ENCODE data around the gene MED13L.

MED13L gene

DNA sequence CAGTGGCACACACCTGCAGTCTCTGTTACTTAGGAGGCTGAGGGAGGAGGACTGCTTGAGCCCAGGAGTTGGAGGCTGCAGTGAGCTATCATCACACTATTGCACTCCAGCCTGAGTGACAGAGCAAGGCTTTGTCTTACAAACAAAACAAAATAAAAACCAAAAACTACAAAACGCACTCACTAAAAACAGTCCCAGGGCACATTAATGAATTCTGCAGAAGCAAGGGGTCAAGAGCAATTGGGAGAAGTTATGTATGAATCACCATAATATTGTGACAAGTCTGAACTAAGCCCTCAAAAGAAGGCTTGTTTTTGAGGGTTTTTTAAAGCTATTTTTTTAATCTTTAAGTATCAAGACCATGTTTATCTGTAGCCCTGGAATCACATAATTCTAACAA is 201.1 kb downstream of the MED13L start:
- no peak for DNase-seq

DNA sequence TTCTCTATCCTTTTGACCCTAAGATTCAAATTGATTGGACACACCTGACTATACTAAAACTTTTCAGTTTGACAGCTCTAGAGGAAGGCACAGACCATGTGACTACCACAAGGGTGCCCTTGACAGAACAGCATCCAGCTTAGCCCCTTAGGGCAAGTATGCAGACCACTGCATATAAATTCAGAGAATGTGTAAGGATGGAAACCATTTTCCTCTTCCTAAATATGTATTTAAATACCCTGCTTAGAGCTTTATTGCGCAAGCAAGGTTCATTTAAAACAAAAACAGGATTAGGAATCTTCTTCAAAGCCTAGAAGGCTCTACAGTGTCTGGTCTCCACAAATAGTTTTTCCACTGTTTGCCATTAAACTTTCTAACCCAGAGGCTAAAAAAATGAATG is 202.8 kb downstream of the MED13L start:
- no peak for DNase-seq

DNA sequence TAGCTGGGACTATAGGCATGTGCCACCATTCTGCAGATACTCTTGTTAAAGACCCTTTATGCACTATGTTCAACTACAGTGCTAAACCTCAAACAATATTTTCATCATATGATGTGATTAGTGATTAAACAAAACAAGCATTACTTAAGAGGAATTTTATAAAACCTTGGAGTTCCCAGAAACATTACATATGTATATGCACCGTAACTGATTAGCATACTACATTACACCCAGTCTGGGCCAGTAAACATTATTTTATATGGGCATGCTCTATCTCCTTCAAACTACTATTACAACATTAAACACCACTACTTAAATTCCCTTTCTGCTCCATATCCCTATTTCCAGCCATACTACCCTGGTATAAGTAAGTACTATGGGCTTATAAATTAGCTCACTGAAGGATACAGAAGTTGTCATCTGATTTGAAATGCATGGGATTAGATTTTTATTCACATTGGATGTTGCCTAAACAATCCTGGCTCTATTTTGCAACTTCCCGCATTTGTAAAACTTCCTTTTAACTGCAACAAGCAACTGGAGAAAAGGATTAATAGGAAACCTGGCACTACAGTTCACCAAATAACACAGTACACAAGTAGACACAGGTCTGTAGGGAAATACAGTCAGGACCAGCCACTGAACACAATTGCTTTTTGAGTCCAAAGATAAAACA is 205.8 kb downstream of the MED13L start:
- no peak for DNase-seq

DNA sequence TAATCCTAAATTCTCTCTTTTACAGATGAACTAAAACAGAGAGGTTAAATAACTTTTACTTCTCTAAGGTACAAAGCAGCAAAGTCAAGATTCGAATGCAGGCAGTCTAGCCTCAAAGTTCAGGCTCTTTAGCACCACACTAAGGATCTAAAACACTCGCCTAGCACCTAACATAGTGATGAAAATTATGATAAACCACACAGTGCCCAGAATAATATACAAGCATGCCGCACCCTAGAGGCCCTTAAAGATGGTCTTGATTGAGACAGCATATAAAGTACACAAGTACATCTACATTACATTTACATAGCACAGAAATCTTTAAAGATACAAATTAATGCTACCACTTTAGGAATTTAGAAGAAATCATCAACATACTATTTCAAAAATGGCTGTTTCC is 207.0 kb downstream of the MED13L start:
- DNase-seq = no peak

DNA sequence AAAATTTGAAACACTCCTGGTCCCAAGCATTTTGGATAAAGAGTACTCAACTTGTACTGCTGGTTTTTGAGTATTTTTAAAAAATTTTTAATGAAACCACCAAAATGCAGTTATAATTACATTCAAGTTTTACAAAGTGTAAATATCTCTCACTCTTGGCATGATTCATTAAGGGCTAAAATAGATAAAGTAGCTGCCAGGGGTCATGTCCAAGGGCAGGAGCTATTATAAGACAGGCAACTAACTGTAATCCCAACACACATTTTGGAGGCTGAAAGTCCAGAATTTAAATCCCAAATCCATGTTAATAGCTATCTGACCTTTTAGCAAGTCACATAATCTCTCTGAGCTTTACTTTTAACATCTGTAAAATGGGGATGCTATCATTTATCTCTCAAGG is 207.6 kb downstream of the MED13L start:
- DNase-seq = no peak

DNA sequence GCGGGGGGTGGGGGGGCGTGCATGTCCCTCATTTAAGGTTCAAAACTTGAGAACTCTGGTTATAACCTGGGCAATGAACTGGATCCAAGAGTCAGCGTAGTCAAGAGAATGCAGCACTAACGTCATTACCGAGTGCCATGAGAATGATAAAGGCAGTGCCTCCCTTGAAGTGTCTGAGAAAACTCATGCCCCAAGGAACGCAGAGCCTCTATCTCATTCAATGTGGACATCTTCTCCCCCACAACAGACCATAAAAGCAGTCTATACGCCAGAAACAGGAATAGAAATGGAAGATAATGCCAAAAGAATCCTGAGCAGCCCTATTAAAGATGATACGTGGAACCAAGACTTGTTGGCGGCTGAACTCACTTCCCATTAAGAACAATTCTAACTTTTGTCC is 208.6 kb downstream of the MED13L start:
- no peak for DNase-seq

DNA sequence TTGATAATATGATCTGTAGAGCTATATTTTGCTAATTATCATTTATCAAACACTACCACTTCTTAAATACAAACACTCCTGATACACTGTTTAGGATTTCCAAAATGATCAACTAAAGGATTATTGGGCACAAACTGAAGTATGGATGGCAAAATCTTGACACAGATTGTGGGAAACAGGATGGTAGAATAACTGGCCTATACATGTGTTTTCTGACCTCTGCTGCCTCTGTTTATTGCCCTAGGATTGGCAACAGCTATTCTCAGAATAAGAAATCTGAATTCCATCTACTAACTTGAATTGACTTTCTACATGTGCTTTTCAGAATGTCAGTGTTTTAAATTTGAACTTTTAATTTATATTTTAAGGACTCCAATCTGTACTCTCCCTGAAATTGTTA is 209.1 kb downstream of the MED13L start:
- no peak for DNase-seq

DNA sequence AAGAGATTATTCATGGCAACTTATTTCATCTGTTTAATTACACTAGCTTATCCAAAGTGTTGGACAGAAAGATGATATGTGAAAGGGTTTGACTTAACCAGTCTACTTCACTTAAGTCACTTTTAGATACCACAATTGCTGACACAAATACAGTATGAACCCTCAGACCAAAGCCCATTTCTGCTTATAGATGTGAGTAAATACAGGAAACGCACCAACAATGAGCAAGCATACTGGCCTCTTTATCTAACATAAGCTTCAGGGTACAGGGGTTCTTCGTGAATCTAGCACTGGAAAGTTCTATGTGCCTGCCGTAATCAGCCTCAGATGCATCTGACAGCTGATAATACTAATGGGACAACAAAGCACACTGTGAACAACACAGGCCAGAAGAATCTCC is 209.6 kb downstream of the MED13L start:
- DNase-seq = no peak

DNA sequence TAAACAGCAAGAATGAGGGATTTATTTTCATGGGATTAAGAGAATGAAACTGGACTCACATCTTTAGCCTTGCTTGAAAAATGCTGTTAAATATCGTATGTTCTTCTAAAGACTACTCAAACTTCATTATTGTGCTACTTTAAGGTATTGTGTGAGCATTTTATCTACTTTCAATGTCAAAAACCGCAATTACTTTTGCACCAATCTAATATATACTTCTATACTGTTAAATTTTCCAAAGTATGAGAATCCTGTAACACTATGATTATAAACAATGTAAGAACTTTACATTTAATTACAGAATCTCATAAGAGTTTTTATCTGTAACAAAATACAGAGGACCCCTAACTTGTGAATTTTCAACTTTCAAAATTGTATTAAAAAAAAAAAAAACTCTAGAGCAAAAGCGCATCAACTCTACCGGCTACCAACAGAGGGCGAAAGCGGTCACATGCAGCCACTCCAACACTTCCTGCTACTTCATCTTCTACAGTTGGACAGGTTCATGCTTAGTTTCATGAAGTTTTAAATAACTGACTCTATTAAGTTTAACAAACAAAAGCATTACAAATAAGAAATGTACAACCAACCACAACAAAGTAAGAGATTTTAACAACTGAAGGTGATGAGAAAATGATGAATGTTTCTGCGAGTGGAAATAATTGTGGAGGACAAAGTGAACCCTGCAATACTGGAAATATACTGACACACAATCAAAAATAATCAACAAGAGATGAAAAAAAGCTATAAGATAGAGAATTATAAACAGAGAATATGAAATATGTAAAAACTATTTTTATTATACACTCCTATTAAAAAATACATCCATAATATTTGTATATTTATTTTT is 210.9 kb downstream of the MED13L start:
- DNase-seq = peak; percentile 61

DNA sequence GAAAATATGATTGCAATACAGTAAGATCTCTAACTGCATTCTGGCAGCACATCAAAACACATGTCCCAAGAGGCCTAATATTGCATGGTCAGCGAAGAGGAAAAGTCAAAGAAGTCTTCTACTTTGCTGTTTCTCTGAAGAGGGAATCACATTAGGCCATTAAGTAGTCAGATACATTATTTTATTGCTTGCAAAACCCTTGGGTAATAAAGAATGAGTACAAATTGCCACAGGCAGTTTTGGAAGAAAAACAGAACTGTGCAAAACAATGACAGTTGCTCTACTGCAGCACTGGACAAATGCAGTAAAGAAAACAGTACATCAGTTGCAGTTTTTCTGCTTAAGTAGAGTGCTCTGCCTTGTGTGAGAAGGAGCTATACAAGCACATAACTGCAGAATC is 211.9 kb downstream of the MED13L start:
- DNase-seq = no peak

DNA sequence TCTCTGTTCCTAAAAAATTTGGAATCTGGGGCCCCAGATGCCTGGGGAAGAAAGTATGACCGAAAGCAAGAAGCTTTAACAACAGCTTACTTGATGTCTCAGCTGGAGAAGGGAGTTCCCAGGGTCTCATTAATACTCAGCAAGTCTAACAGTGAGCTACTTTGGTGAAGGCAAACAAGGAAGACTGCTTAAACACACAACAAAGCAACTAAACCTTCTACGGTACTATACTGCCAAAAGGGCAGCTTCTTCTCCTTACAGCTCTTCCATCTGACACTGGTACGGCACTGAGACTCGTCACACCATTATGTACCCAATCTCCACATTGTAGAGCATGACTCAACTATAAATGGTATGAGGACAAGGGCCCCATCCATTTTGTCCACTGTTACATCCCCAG is 213.0 kb downstream of the MED13L start:
- DNase-seq = no peak

DNA sequence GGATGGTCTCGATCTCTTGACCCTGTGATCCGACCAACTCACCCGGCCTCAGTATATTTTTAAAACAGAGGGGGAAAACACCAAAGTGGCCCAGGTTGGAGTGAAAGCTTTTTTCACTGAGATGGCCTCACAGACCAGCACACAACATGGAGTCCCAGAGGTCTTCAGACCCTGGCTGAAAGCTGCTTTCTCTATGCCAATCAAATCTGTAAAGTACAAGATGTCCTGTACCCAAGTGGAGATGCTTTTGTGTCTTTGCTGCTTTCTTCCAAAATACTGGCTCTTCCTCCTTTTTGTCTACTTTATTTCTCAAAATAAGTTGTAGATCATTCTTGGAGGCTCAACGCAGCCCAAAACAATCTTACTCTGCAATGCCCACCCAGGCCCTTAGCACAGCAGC is 214.8 kb downstream of the MED13L start:
- DNase-seq = no peak

DNA sequence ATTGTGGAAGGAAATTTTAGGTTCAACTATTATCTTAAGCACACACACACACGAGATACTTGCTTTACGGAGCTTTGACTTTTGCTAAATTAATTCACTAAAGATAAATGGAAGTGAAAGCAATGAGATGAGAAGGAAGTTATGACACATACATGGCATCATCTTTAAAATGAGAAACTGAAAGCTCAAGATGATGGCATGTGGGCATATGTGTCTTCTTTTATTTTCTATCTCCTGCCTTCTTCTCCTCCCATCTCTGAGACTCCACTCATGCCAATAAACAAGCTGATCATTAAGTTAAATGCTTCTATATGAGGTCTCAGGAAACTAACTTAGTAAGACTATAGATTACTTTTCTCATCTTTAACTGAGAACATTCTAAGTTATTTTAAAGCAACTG is 216.7 kb downstream of the MED13L start:
- peak; percentile 41 for DNase-seq

DNA sequence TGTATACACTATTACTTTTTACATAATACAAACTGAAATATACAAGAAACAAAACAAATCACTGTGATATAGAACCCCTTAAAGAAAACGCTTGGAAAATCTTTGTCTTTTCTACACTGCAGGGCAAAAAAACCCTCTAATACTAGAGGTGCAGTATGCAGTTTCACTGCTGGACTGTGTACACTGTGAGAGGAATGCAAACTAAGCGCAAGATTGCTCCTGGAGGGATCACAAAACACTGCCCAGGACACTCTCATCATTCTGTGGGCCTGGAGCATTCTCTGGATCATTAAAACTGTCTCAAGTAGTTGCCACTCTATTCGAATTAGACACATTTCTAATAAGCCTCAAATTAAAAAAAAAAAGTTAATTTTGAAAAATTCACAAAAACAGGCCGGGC is 217.6 kb downstream of the MED13L start:
- no peak for DNase-seq

DNA sequence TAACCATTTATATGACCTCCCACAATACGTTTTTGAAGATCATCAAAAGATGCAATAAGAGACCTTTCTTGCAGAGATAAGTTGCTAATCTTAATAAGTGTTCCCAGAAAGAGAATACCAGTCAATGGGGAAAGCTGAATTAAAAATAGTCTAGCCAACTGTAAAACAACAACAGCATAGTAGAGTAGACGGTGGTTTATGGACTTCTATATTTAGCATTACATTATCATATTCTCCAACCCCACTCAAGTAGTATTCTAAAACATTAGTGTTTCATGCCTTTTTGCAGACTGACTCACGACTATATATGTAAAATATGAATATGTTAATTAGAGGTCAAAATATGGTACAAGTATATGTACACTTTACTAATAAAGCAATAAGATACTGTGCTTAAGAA is 218.9 kb downstream of the MED13L start:
- DNase-seq = no peak

DNA sequence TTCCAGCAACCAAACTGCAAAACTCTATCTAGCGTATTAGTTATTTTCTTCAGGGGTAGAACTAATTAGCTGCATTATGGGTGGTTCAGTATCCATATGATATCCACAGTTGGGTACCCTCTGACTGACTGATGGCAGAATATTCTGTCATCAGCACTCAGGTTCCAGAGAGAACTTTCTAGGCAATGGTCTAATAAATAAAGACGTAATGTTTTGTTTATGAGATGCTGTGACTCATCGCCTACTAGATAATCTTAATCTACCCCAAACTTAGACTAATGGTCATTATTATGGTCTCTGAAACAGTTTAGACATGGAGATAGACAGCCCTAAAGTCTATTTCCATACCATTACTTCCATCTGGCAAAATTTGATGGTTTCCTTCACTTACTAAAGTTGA is 220.1 kb downstream of the MED13L start:
- no peak for DNase-seq

DNA sequence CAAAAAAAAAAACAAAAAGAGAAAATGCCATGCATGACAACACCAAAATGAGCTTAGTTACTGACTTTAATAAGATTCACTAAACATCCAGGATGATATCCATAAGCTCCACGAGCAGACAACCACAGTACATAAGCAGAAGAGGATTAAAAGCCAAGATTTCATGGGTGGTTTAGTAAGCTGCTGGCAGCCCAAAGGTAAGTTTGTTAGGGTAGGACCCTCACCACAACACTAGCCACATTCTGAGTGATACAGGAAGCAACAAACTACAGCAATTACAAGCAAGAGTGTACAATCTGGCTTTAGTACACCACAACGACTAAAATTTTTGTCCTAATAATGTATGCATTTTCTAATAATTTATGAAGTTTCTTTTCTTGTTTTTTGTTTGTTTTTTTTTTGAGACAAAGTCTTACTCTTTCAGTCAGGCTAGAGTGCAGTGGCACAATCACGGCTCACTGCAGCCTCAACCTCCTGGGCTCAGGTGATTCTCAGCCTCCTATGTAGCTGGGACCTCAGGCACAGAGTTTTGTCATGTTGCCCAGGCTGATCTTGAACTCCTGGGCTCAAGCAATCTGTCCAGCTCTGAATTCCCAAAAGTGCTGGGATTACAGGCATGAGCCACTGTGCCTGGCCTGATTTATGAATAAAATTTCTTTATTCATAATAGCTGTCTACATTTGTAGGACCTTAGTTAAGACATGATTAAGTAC is 221.4 kb downstream of the MED13L start:
- no peak for DNase-seq

DNA sequence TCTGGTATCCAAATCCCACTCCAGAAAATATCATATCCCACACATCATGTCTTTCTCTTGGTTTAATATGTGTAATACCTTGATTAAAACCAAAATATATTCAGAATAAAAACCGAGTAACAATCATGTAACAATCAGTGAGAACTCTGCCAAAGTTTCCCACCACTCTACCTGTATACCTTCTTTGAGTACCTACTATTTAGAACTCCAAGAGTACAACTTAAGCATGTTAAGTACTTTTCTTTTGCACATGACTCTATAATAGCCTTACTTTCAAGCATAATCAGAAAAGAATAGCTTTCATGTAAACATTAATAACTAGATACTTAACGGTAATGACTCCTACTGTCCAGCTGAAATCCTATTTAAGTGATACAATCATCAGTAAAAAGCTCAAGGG is 223.2 kb downstream of the MED13L start:
- DNase-seq = no peak

DNA sequence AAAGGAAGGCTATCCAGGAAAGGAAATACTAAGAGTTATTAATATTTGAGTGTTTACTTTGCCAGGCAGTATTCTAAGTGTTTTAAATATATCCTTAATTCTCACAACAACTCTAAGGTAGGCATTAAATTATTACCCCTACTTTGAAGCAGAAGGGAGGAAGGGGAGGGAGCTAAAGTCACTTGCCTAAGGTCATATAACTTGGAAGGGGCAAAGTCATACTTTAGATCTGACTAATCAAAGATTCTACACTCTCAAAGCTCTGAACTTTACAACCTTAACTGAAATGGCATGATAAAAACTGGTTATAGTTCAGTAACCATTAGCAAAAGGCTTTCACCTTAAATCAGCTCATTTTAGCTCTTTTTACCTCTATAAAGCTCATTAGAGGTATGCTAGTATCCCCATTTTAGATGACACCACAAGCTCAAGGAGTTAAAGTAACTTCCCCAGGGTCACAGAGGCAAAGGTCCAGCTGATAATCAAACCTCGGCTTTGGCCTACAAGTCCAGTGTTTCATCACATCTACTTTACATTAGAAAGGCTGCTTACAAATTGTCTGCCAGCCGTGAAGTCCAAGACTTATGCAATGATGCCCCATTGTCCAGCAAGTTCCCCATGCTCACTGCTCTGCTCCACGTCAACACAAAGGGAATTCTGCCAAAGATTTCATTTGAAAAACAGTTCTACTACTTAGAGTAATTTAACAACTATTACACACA is 223.9 kb downstream of the MED13L start:
- DNase-seq = no peak

DNA sequence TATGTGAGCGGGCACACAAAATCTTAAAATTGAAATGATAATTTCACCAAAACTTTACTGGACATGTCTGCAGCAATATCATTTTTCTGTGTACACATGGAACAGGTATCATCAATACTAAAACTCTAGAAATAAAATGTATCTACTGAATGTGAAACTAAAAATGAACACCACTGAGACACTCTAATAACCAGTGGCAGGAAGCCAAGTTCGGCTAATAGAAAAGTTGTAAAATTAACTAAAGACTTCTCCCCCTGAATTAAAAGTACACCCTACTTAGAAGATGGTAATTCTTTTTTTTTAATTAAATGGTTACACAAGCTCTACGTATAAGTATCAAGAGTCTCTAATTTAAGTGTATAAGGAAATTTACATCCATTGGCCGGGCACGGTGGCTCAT is 227.2 kb downstream of the MED13L start:
- no peak for DNase-seq

DNA sequence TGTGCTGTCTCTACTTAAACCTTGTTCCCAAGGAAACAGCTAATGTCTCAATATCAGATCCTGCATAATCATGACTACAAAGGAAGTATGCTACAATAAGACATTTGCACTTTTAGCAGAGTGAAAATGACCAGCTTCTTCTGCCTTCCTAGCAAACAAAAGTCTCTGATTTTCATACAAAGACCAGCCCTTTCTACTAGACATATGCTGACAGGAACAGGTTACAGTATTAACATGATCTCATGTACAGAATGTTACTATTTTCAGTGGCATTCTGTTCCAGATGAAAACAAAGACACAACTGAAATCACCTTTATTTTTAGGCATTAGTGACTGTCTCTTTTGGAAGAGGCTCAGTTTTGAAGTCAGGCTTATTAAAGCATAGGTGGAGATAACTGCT is 228.6 kb downstream of the MED13L start:
- no peak for DNase-seq

DNA sequence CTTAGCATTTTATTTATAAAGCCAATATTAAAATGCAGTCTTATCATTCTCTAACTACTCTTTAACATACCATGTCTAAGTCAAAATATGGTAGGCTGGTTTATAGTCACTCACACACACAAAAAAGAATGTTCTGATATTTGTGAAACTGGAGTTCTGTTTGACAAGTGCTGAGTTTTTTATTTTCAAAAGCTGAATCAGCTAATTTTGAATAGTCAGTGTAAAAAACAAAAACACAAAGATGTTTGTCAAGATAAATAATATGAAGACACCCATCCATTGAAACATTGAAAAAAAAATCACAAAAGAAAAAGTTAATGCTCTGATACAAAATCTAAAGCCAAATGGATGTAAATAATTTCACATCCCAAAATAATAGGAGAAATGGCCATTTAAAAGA is 231.5 kb downstream of the MED13L start:
- DNase-seq = no peak

DNA sequence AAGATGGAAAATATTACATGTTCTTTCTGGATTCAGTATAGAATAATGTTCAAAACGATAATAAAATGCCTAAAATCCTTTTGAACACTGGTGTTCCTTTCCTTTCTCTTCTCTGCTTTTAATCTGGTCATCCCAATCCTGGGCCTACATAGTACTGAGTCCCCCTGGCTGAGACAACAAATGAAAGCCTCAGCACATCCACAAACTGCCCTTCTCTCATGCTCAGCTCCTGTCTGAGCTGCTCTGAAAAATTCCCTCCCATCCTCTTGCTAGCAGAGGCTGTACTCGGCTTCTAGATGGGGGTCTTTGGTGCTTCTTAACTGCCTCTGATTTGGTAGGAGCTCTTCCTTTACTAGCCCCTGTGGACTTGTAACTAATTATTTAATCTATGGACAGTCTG is 232.3 kb downstream of the MED13L start:
- DNase-seq = no peak
